ENCODE measurements around the gene UNK. TPM values are rescaled to one million over a fixed set of nuclear protein-coding genes. Genes with fewer than 3 reads are reported as not detected.

The UNK gene
- total RNA-seq, 1 experiment from 2014 or later: 27.8 TPM

DNA sequence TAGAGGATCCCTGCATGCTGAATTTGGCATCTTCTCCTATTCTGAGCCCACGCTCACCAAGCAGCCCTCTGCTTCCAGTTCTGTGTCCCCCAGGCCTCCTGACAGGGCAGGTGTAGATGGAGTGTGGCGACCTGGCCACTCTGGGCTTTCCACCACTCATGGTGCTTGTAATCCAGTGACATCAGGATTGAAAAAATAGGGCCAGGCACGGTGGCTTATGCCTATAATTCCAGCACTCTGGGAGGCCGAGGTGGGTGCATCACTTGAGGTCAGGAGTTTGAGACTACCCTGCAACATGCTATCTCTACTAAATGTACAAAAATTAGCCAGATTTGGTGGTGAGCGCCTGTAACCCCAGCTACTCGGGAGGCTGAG, 29.4 kb downstream of the UNK start:
- no peak for DNase-seq
- Histone ChIP-seq H4K20me1 (ENCODE audit: insufficient read depth) (no peaks in the 10 kb centered on the region), H3K9me3 (ENCODE audit: insufficient read depth, low read depth) (no peaks in the 10 kb centered on the region), H3K9me2 (ENCODE audit: insufficient read depth) (no peaks in the 10 kb centered on the region), H3K4me1 (replicated peaks; ENCODE audit: insufficient read depth) (peaks cover 10% of the 10 kb centered on the region), H3K36me3 (ENCODE audit: low read depth) (peaks cover 6% of the 10 kb centered on the region; the same call in 1 of the 2 replicates), H3K79me2 (ENCODE audit: low read depth) (no peaks in the 10 kb centered on the region), H3F3A (ENCODE audit: insufficient read depth, low read depth) (peaks cover 3% of the 10 kb centered on the region; the same call in 1 of the 2 replicates), H2AFZ (no peak overlapping the region), H3K4me2 (no peak overlapping the region), H3K4me3 (no peak overlapping the region), H3K27ac (no peak overlapping the region), H3K27me3 (ENCODE audit: insufficient read depth, low read depth) (no peaks in the 10 kb centered on the region)
- ChIA-PET CTCF (no interaction called here), POLR2A (ENCODE audit: unreplicated experiment) (no interaction called here)
- TF ChIP-seq, protein P1, sequence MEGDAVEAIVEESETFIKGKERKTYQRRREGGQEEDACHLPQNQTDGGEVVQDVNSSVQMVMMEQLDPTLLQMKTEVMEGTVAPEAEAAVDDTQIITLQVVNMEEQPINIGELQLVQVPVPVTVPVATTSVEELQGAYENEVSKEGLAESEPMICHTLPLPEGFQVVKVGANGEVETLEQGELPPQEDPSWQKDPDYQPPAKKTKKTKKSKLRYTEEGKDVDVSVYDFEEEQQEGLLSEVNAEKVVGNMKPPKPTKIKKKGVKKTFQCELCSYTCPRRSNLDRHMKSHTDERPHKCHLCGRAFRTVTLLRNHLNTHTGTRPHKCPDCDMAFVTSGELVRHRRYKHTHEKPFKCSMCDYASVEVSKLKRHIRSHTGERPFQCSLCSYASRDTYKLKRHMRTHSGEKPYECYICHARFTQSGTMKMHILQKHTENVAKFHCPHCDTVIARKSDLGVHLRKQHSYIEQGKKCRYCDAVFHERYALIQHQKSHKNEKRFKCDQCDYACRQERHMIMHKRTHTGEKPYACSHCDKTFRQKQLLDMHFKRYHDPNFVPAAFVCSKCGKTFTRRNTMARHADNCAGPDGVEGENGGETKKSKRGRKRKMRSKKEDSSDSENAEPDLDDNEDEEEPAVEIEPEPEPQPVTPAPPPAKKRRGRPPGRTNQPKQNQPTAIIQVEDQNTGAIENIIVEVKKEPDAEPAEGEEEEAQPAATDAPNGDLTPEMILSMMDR (conservative IDR thresholded peaks at IDR 0.05): no peak
- TF ChIP-seq EZH2 (IDR thresholded peaks at IDR 0.05; ENCODE audit: low read depth): no peak
- intact Hi-C loops (cut with micrococcal nuclease; ENCODE audit: unreplicated experiment): no loop called here
- BruUV-seq (replicated peaks): no TSS peak

DNA sequence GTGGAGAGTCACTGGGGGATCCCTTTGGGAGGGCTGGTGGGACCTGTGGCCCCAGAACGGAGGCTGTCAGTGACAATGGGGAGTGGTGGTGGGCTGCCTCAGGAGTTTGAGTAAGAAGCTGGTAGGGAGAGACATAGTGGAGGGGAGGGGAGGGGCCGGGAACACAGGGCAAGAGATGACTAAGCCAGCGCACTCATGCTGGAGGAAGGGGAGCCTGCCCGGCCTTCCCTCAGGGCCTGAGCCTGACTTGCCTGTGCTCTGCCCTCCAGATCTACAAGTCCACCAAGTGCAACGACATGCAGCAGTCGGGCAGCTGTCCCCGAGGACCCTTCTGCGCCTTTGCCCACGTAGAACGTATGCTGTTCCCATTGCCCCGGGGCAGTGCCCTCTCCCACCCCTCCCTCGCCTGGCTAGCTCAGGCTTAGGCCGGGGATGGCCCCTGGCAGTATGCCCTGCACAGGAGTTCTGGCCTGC, 30.3 kb downstream of the UNK start:
- Histone ChIP-seq H3K9me3 (ENCODE audit: insufficient read depth, low read depth) (no peaks in the 10 kb centered on the region), H3K27ac (no peak overlapping the region), H3K79me2 (ENCODE audit: low read depth) (no peaks in the 10 kb centered on the region), H4K20me1 (ENCODE audit: insufficient read depth) (no peaks in the 10 kb centered on the region), H3K9me2 (ENCODE audit: insufficient read depth) (no peaks in the 10 kb centered on the region), H3F3A (ENCODE audit: insufficient read depth, low read depth) (peaks cover 3% of the 10 kb centered on the region; the same call in 1 of the 2 replicates), H3K4me3 (no peak overlapping the region), H3K36me3 (ENCODE audit: low read depth) (peaks cover 8% of the 10 kb centered on the region), H3K27me3 (ENCODE audit: insufficient read depth, low read depth) (no peaks in the 10 kb centered on the region), H2AFZ (no peak overlapping the region), H3K4me2 (peak overlapping the region; percentile 24; the same call in 1 of the 2 replicates), H3K4me1 (replicated peaks; ENCODE audit: insufficient read depth) (peaks cover 10% of the 10 kb centered on the region)
- no TSS peak for BruUV-seq (replicated peaks)
- intact Hi-C loops (cut with micrococcal nuclease; ENCODE audit: unreplicated experiment): loop anchor here (5.0 kb wide), 1 partner anchor 38 kb away; a partner anchor contains a TSS
- ChIA-PET CTCF (interaction anchor here (0.6 to 0.7 kb wide), 3 partner anchors 67 to 948 kb away, joined by 3 to 10 read pairs (median 7); no protein-coding TSS in a partner anchor), POLR2A (ENCODE audit: unreplicated experiment) (interaction anchor here (0.8 to 1.0 kb wide), 2 partner anchors 35 to 40 kb away, joined by 3 to 4 read pairs; no protein-coding TSS in a partner anchor)
- TF ChIP-seq, protein P1 (conservative IDR thresholded peaks at IDR 0.05): no peak
- no peak for TF ChIP-seq EZH2 (IDR thresholded peaks at IDR 0.05; ENCODE audit: low read depth)
- DNase-seq: peak; percentile 67 to 73

DNA sequence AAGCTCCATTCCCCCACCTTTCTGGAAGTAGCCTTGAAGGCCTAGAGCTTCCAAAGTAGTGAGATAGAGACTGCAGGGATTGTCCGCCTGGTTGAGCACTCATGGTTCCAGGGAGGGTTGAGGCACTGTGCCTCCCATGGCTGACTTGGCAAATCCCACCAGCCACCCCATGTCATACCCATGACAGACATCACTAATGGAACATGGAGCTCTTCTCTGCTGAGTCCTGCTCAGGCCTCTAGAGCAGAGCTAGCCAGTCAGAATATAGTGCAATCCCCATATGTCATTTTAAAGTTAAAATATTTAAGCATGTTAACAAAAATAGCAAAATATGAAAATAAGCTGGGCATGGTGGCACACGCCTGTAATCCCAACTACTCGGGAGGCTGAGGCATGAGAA, 30.8 kb downstream of the UNK start:
- CTCF ChIA-PET: interaction anchor here (0.6 to 0.7 kb wide), 2 partner anchors 169 to 948 kb away, joined by 7 to 10 read pairs; no protein-coding TSS in a partner anchor
- Histone ChIP-seq H3K4me3 (no peak overlapping the region), H3F3A (ENCODE audit: insufficient read depth, low read depth) (peaks cover 3% of the 10 kb centered on the region; the same call in 1 of the 2 replicates), H3K9me3 (ENCODE audit: insufficient read depth, low read depth) (no peaks in the 10 kb centered on the region), H3K36me3 (ENCODE audit: low read depth) (peaks cover 10% of the 10 kb centered on the region), H3K9me2 (ENCODE audit: insufficient read depth) (no peaks in the 10 kb centered on the region), H3K4me1 (replicated peaks; ENCODE audit: insufficient read depth) (peaks cover 10% of the 10 kb centered on the region), H3K79me2 (ENCODE audit: low read depth) (no peaks in the 10 kb centered on the region), H3K27me3 (ENCODE audit: insufficient read depth, low read depth) (no peaks in the 10 kb centered on the region), H4K20me1 (ENCODE audit: insufficient read depth) (no peaks in the 10 kb centered on the region), H3K27ac (no peak overlapping the region), H3K4me2 (no peak overlapping the region), H2AFZ (no peak overlapping the region)
- no TSS peak for BruUV-seq (replicated peaks)
- no peak for TF ChIP-seq EZH2 (IDR thresholded peaks at IDR 0.05; ENCODE audit: low read depth)
- TF ChIP-seq, protein P1 (conservative IDR thresholded peaks at IDR 0.05): no peak
- POLR2A ChIA-PET (ENCODE audit: unreplicated experiment): interaction anchor here (1.0 kb wide), 1 partner anchor 35 kb away, joined by 4 read pairs; no protein-coding TSS in a partner anchor
- no peak for DNase-seq
- intact Hi-C loops (cut with micrococcal nuclease; ENCODE audit: unreplicated experiment): loop anchor here (5.0 kb wide), 1 partner anchor 38 kb away; a partner anchor contains a TSS
